ENCODE measurements around the gene GPC4.

- TF ChIP-seq, protein P1, sequence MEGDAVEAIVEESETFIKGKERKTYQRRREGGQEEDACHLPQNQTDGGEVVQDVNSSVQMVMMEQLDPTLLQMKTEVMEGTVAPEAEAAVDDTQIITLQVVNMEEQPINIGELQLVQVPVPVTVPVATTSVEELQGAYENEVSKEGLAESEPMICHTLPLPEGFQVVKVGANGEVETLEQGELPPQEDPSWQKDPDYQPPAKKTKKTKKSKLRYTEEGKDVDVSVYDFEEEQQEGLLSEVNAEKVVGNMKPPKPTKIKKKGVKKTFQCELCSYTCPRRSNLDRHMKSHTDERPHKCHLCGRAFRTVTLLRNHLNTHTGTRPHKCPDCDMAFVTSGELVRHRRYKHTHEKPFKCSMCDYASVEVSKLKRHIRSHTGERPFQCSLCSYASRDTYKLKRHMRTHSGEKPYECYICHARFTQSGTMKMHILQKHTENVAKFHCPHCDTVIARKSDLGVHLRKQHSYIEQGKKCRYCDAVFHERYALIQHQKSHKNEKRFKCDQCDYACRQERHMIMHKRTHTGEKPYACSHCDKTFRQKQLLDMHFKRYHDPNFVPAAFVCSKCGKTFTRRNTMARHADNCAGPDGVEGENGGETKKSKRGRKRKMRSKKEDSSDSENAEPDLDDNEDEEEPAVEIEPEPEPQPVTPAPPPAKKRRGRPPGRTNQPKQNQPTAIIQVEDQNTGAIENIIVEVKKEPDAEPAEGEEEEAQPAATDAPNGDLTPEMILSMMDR (IDR thresholded peaks at IDR 0.05), result no peak
- TF ChIP-seq PHF8 (IDR thresholded peaks at IDR 0.05; ENCODE audit: borderline replicate concordance, low read depth) (no peak), EP300 (IDR thresholded peaks at IDR 0.05) (no peak), RAD21 (conservative IDR thresholded peaks at IDR 0.05 in 1 of 2, IDR thresholded peaks at IDR 0.05 in 1 of 2) (no peak), ZC3H11A (IDR thresholded peaks at IDR 0.05) (no peak), USF2 (IDR thresholded peaks at IDR 0.05) (no peak), HDAC2 (IDR thresholded peaks at IDR 0.05) (no peak), POLR2A (IDR thresholded peaks at IDR 0.05; ENCODE audit: low read length) (no peak), CBX2 (IDR thresholded peaks at IDR 0.05; ENCODE audit: borderline replicate concordance, low read depth) (no peak)
- TF ChIP-seq, protein P2, sequence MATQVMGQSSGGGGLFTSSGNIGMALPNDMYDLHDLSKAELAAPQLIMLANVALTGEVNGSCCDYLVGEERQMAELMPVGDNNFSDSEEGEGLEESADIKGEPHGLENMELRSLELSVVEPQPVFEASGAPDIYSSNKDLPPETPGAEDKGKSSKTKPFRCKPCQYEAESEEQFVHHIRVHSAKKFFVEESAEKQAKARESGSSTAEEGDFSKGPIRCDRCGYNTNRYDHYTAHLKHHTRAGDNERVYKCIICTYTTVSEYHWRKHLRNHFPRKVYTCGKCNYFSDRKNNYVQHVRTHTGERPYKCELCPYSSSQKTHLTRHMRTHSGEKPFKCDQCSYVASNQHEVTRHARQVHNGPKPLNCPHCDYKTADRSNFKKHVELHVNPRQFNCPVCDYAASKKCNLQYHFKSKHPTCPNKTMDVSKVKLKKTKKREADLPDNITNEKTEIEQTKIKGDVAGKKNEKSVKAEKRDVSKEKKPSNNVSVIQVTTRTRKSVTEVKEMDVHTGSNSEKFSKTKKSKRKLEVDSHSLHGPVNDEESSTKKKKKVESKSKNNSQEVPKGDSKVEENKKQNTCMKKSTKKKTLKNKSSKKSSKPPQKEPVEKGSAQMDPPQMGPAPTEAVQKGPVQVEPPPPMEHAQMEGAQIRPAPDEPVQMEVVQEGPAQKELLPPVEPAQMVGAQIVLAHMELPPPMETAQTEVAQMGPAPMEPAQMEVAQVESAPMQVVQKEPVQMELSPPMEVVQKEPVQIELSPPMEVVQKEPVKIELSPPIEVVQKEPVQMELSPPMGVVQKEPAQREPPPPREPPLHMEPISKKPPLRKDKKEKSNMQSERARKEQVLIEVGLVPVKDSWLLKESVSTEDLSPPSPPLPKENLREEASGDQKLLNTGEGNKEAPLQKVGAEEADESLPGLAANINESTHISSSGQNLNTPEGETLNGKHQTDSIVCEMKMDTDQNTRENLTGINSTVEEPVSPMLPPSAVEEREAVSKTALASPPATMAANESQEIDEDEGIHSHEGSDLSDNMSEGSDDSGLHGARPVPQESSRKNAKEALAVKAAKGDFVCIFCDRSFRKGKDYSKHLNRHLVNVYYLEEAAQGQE (IDR thresholded peaks at IDR 0.05), result no peak
- TF ChIP-seq, protein P3, sequence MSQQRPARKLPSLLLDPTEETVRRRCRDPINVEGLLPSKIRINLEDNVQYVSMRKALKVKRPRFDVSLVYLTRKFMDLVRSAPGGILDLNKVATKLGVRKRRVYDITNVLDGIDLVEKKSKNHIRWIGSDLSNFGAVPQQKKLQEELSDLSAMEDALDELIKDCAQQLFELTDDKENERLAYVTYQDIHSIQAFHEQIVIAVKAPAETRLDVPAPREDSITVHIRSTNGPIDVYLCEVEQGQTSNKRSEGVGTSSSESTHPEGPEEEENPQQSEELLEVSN (IDR thresholded peaks at IDR 0.05; ENCODE audit: borderline replicate concordance, low read depth), result no peak
These were observed 2.6 kb downstream of the GPC4 start for GRCh38 chrX:133412665-133413064.

Data from A549 (cell line).